HepG2 (cell line): ENCODE data around the gene CSNK2A1. TPM values are rescaled to one million over a fixed set of nuclear protein-coding genes. Genes with fewer than 3 reads are reported as not detected.

ENCODE experiments used
- ATAC-seq: fragments of 200-7000 bp; cut with Tn5 transposase; 3 replicates; pipeline ENCODE4 v1.9.1; 2020; ENCODE audit warnings: mild to moderate bottlenecking, moderate library complexity
- BruUV-seq: library from RNA; stranded (reverse); fragments of 400-500 nt; replicated peaks from 2 replicates; lab custom pipeline; 2021; lab: Mats Ljungman, UMichigan
- CTCF ChIA-PET: fragments of 300-600 bp; formaldehyde crosslinking; extraction: SDS; loops from one replicate; lab custom pipeline; 2021; ENCODE audit warnings: low total read pairs, inconsistent platforms, low intra/inter-chr PET ratio; lab: Yijun Ruan, JAX
- POLR2A ChIA-PET: fragments of 350-600 bp; sonication (Branson Sonifier 250); formaldehyde crosslinking; loops from one replicate; lab custom pipeline; 2020; ENCODE audit warnings: antibody characterized with exemption, inconsistent platforms; lab: Yijun Ruan, JAX
- DNase-seq: peaks from one replicate; pipeline ENCODE4 v3.0.0-alpha.2; 2015; ENCODE audit warnings: low spot score
- FAIRE-seq: peaks from 3 replicates; lab custom pipeline; 2011; peaks lifted over from hg19 to GRCh38; lab: Jason Lieb, UNC
- H2AFZ ChIP-seq: one replicate; pipeline ENCODE4 v1.6.1; 2011; ENCODE audit warnings: low read length, inconsistent platforms
- H3K27ac ChIP-seq: fragments of 300-600 bp; 3 replicates; pipeline ENCODE4 v1.8.0; 2011; ENCODE audit warnings: mixed run types, mild to moderate bottlenecking, mixed read lengths, low read length, inconsistent platforms; ENCODE audit not compliant: insufficient read depth; ENCODE audit errors: extremely low read length
- H3K27me3 ChIP-seq, 2 experiments: fragments of 200-600 bp in 1 of 2; 2 replicates in 1 of 2; 3 replicates in 1 of 2; pipeline versions ENCODE4 v1.6.0 to v1.8.0; 2011; ENCODE audit warnings: low read length in 2 of 2, mild to moderate bottlenecking in 2 of 2, moderate library complexity in 2 of 2, inconsistent platforms in 1 of 2; ENCODE audit not compliant: insufficient read depth in 2 of 2, control insufficient read depth in 1 of 2
- H3K36me3 ChIP-seq, 2 experiments: fragments of 200-600 bp in 1 of 2; replicated peaks in 1 of 2; 2 replicates in 1 of 2; 3 replicates in 1 of 2; pipeline versions ENCODE4 v1.5.1 to v1.8.0; 2011; ENCODE audit warnings: low read length in 2 of 2, inconsistent platforms in 1 of 2; ENCODE audit not compliant: insufficient read depth in 2 of 2, control insufficient read depth in 1 of 2
- H3K4me1 ChIP-seq: 2 replicates; pipeline ENCODE4 v1.5.1; 2012; ENCODE audit warnings: low read length, inconsistent platforms; ENCODE audit not compliant: insufficient read depth
- H3K4me2 ChIP-seq: 2 replicates; pipeline ENCODE4 v1.6.0; 2011; ENCODE audit warnings: low read depth, low read length, inconsistent platforms
- H3K4me3 ChIP-seq, 3 experiments: fragments of 200-600 bp in 1 of 3; sonication (generic), shearing (Covaris generic) in 1 of 3; replicated peaks in 1 of 3; 2 replicates each; pipeline ENCODE4 v1.5.1; 2011 to 2016; ENCODE audit warnings: low read length in 3 of 3, inconsistent platforms in 2 of 3, low read depth in 2 of 3, mild to moderate bottlenecking in 2 of 3, control low read depth in 1 of 3, mixed read lengths in 1 of 3; ENCODE audit not compliant: insufficient read depth in 1 of 3
- H3K79me2 ChIP-seq: one replicate; pipeline ENCODE4 v1.6.1; 2011; ENCODE audit warnings: low read length, inconsistent platforms; ENCODE audit not compliant: insufficient read depth
- H3K9ac ChIP-seq: 2 replicates; pipeline ENCODE4 v1.6.0; 2011; ENCODE audit warnings: mild to moderate bottlenecking, low read depth, low read length, inconsistent platforms; ENCODE audit not compliant: insufficient read depth
- H3K9me3 ChIP-seq: 2 replicates; pipeline ENCODE4 v1.5.1; 2012; ENCODE audit warnings: mild to moderate bottlenecking, low read length
- H4K20me1 ChIP-seq: 2 replicates; pipeline ENCODE4 v1.6.0; 2011; ENCODE audit warnings: inconsistent platforms, mild to moderate bottlenecking, low read length, moderate library complexity; ENCODE audit not compliant: insufficient read depth
- FOXP1 ChIP-seq, 2 experiments: fragments of 450-650 bp in 1 of 2; IDR thresholded peaks; 2 replicates each; pipeline ENCODE4 v1.6.1; 2017 to 2018; ENCODE audit warnings: antibody characterized with exemption in 1 of 2
- HDAC1 ChIP-seq: sonication (generic); formaldehyde crosslinking; IDR thresholded peaks from 2 replicates; pipeline ENCODE4 v1.5.1; 2020; ENCODE audit warnings: mild to moderate bottlenecking, missing genetic modification reagents
- KLF11 ChIP-seq: IDR thresholded peaks from 2 replicates; pipeline ENCODE4 v1.6.1; 2016; ENCODE audit warnings: missing compliant biosample characterization
- MNT ChIP-seq: fragments of 450-650 bp; IDR thresholded peaks from 2 replicates; pipeline ENCODE4 v1.6.1; 2016
- SCMH1 ChIP-seq: sonication (generic); formaldehyde crosslinking; IDR thresholded peaks from 2 replicates; pipeline ENCODE4 v1.9.0; 2021; ENCODE audit warnings: missing genetic modification reagents, mild to moderate bottlenecking, borderline replicate concordance
- TBX2 ChIP-seq: sonication (generic); formaldehyde crosslinking; IDR thresholded peaks from 2 replicates; pipeline ENCODE4 v1.5.0; 2020; ENCODE audit warnings: missing genetic modification reagents, mild to moderate bottlenecking, borderline replicate concordance
- U2AF1 ChIP-seq: fragments of 200-400 bp; formaldehyde crosslinking; optimal IDR thresholded peaks from 2 replicates; pipeline ENCODE3; 2017; ENCODE audit warnings: mild to moderate bottlenecking, low read depth, low read length
- ZNF282 ChIP-seq: fragments of 450-650 bp; IDR thresholded peaks from 2 replicates; pipeline ENCODE4 v1.6.1; 2018; ENCODE audit not compliant: partially characterized antibody
- WGBS: methylation state at CpG from one replicate; pipeline ENCODE4 v1.1.6; 2017; ENCODE audit warnings: low lambda C conversion rate; 5-methylcytosine and 5-hydroxymethylcytosine counted together
- in situ Hi-C: cut with HindIII; loops from 2 replicates; pipeline ENCODE4 v1.10.0; 2017; ENCODE audit warnings: low pct_unique_long_range_greater_than_20kb; ENCODE audit not compliant: extremely low pct_ligation_motif_present
- intact Hi-C: fragments of 100-400 bp; cut with micrococcal nuclease; formaldehyde crosslinking; loops from one replicate; pipeline ENCODE4 v1.10.0; 2022; ENCODE audit not compliant: unreplicated experiment
- polyA plus RNA-seq, 8 experiments: library from polyadenylated mRNA; depleted of rRNA in 3 of 8; stranded (reverse) in 7 of 8; unstranded in 1 of 8; fragments of >200 nt; fragmentation: Illumina TruSeq in 4 of 8; extraction: Trizol in 4 of 8; gene quantifications; 2 replicates each; pipeline versions ENCODE4 v1.2.1 to v1.2.3, GENCODE V29; 2011 to 2016; ENCODE audit warnings: low read depth in 4 of 8, missing spikeins in 1 of 8, mixed read lengths in 1 of 8; ENCODE audit not compliant: insufficient read depth in 1 of 8
- total RNA-seq, 5 experiments: library from RNA; depleted of rRNA; stranded (reverse); fragments of >200 nt; fragmentation: Illumina TruSeq; extraction: Trizol; gene quantifications; 2 replicates each; pipeline ENCODE4 v1.2.3, GENCODE V29; 2016; ENCODE audit warnings: low read depth in 1 of 5
- TF ChIP-seq, protein P1 (sequence below): sonication (generic); formaldehyde crosslinking; IDR thresholded peaks from 2 replicates; pipeline ENCODE4 v1.5.0; 2020; ENCODE audit warnings: missing genetic modification reagents
- TF ChIP-seq, protein P2 (sequence below): sonication (generic); formaldehyde crosslinking; IDR thresholded peaks from 2 replicates; pipeline ENCODE4 v1.4.0; 2020; ENCODE audit warnings: missing genetic modification reagents, borderline replicate concordance
- TF ChIP-seq, protein P3 (sequence below): sonication (generic); formaldehyde crosslinking; IDR thresholded peaks from 2 replicates; pipeline ENCODE4 v1.8.0; 2022; ENCODE audit warnings: missing genetic modification reagents, mild to moderate bottlenecking, borderline replicate concordance
- TF ChIP-seq, protein P4 (sequence below): sonication (generic); formaldehyde crosslinking; IDR thresholded peaks from 2 replicates; pipeline ENCODE4 v1.4.0; 2020; ENCODE audit warnings: missing genetic modification reagents

The CSNK2A1 gene
- total and polyA plus RNA-seq, 2 of the 13 experiments (the other 11 are each of a cell fraction or from before 2014, with no cell fraction given) = 153 to 231 TPM

GRCh38 chr20:435558-435957 lies 108.0 kb downstream of the CSNK2A1 start:
- POLR2A ChIA-PET = interaction anchor here (0.8 to 5.7 kb wide), 4 partner anchors 28 to 88 kb away, joined by 3 to 61 read pairs (median 6); partner anchors contain the start of gene RBCK1
- intact Hi-C loops = no loop called here
- 97% methylated on average over 7 of the region's 7 CpGs for WGBS
- TF ChIP-seq, protein P1, sequence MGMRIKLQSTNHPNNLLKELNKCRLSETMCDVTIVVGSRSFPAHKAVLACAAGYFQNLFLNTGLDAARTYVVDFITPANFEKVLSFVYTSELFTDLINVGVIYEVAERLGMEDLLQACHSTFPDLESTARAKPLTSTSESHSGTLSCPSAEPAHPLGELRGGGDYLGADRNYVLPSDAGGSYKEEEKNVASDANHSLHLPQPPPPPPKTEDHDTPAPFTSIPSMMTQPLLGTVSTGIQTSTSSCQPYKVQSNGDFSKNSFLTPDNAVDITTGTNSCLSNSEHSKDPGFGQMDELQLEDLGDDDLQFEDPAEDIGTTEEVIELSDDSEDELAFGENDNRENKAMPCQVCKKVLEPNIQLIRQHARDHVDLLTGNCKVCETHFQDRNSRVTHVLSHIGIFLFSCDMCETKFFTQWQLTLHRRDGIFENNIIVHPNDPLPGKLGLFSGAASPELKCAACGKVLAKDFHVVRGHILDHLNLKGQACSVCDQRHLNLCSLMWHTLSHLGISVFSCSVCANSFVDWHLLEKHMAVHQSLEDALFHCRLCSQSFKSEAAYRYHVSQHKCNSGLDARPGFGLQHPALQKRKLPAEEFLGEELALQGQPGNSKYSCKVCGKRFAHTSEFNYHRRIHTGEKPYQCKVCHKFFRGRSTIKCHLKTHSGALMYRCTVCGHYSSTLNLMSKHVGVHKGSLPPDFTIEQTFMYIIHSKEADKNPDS (CRISPR knock-in tag) = no peak
- 0 out of 2 replicates have a peak, but pooled peaks have one; percentile 6 for TF ChIP-seq TBX2
- no peak for TF ChIP-seq U2AF1
- TF ChIP-seq, protein P2, sequence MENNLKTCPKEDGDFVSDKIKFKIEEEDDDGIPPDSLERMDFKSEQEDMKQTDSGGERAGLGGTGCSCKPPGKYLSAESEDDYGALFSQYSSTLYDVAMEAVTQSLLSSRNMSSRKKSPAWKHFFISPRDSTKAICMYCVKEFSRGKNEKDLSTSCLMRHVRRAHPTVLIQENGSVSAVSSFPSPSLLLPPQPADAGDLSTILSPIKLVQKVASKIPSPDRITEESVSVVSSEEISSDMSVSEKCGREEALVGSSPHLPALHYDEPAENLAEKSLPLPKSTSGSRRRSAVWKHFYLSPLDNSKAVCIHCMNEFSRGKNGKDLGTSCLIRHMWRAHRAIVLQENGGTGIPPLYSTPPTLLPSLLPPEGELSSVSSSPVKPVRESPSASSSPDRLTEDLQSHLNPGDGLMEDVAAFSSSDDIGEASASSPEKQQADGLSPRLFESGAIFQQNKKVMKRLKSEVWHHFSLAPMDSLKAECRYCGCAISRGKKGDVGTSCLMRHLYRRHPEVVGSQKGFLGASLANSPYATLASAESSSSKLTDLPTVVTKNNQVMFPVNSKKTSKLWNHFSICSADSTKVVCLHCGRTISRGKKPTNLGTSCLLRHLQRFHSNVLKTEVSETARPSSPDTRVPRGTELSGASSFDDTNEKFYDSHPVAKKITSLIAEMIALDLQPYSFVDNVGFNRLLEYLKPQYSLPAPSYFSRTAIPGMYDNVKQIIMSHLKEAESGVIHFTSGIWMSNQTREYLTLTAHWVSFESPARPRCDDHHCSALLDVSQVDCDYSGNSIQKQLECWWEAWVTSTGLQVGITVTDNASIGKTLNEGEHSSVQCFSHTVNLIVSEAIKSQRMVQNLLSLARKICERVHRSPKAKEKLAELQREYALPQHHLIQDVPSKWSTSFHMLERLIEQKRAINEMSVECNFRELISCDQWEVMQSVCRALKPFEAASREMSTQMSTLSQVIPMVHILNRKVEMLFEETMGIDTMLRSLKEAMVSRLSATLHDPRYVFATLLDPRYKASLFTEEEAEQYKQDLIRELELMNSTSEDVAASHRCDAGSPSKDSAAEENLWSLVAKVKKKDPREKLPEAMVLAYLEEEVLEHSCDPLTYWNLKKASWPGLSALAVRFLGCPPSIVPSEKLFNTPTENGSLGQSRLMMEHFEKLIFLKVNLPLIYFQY (CRISPR knock-in tag) = no peak
- no peak for TF ChIP-seq SCMH1 (CRISPR knock-in tag)
- TF ChIP-seq HDAC1 (CRISPR knock-in tag) = no peak
- no peak for TF ChIP-seq KLF11 (CRISPR knock-in tag)
- peak; percentile 42; the same call in 1 of the 2 replicates for TF ChIP-seq MNT
- TF ChIP-seq FOXP1 (IDR thresholded peaks at IDR 0.05) = no peak
- TF ChIP-seq FOXP1 (CRISPR knock-in tag; IDR thresholded peaks at IDR 0.05) = no peak
- TF ChIP-seq ZNF282 = no peak
- TF ChIP-seq, protein P3, sequence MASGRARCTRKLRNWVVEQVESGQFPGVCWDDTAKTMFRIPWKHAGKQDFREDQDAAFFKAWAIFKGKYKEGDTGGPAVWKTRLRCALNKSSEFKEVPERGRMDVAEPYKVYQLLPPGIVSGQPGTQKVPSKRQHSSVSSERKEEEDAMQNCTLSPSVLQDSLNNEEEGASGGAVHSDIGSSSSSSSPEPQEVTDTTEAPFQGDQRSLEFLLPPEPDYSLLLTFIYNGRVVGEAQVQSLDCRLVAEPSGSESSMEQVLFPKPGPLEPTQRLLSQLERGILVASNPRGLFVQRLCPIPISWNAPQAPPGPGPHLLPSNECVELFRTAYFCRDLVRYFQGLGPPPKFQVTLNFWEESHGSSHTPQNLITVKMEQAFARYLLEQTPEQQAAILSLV (CRISPR knock-in tag) = peak; percentile 59; the same call in 1 of the 2 replicates
- TF ChIP-seq, protein P4, sequence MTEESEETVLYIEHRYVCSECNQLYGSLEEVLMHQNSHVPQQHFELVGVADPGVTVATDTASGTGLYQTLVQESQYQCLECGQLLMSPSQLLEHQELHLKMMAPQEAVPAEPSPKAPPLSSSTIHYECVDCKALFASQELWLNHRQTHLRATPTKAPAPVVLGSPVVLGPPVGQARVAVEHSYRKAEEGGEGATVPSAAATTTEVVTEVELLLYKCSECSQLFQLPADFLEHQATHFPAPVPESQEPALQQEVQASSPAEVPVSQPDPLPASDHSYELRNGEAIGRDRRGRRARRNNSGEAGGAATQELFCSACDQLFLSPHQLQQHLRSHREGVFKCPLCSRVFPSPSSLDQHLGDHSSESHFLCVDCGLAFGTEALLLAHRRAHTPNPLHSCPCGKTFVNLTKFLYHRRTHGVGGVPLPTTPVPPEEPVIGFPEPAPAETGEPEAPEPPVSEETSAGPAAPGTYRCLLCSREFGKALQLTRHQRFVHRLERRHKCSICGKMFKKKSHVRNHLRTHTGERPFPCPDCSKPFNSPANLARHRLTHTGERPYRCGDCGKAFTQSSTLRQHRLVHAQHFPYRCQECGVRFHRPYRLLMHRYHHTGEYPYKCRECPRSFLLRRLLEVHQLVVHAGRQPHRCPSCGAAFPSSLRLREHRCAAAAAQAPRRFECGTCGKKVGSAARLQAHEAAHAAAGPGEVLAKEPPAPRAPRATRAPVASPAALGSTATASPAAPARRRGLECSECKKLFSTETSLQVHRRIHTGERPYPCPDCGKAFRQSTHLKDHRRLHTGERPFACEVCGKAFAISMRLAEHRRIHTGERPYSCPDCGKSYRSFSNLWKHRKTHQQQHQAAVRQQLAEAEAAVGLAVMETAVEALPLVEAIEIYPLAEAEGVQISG (CRISPR knock-in tag) = 0 out of 2 replicates have a peak, but pooled peaks have one; percentile 3

More at GRCh38 chr20:435558-435957, 108.0 kb downstream of the CSNK2A1 start:
- Histone ChIP-seq H3K4me3 (no peak overlapping the region), H3K27me3 (no peaks in the 10 kb centered on the region), H3K9ac (no peak overlapping the region), H3K36me3 (peaks cover 49 to 63% of the 10 kb centered on the region in 2 experiments), H3K4me2 (no peak overlapping the region), H2AFZ (no peak overlapping the region), H3K9me3 (no peaks in the 10 kb centered on the region), H3K79me2 (no peaks in the 10 kb centered on the region), H3K27ac (no peak overlapping the region), H3K4me1 (0 out of 2 replicates have a peak, but pooled peaks cover 7% of the 10 kb centered on the region), H4K20me1 (no peaks in the 10 kb centered on the region)
- no peak for ATAC-seq
- CTCF ChIA-PET = interaction anchor here (1.0 kb wide), 1 partner anchor 81 kb away, joined by 3 read pairs; no protein-coding TSS in a partner anchor
- no peak for FAIRE-seq
- in situ Hi-C loops = no loop called here
- no peak for DNase-seq
- no TSS peak for BruUV-seq
